Small intestine (tissue), 7 donors: ENCODE results near the gene LAMC3. TPM values are rescaled to one million over a fixed set of nuclear protein-coding genes. Genes with fewer than 3 reads are reported as not detected.

Experiments used
- DNase-seq, 2 donors: peaks; one replicate each; pipeline versions ENCODE4 v3.0.0 to v3.0.0-alpha.2; 2013
- FAIRE-seq: peaks from 2 replicates; lab custom pipeline; 2012; peaks lifted over from hg19 to GRCh38; lab: Jason Lieb, UNC
- H3K27ac ChIP-seq, 3 donors: one replicate each; pipeline ENCODE4 v1.5.1; 2013; ENCODE audit warnings: low read length in 2 of 3, mild to moderate bottlenecking in 2 of 3, control low read depth in 1 of 3, inconsistent platforms in 1 of 3, low read depth in 1 of 3, moderate library complexity in 1 of 3
- H3K27me3 ChIP-seq, 3 donors: one replicate each; pipeline ENCODE4 v1.6.1; 2013; ENCODE audit warnings: low read length in 3 of 3, inconsistent platforms in 1 of 3; ENCODE audit not compliant: control insufficient read depth in 3 of 3, insufficient read depth in 3 of 3
- H3K36me3 ChIP-seq, 3 donors: one replicate each; pipeline ENCODE4 v1.6.1; 2013; ENCODE audit warnings: low read length in 3 of 3, inconsistent platforms in 1 of 3, low read depth in 1 of 3, mild to moderate bottlenecking in 1 of 3, moderate library complexity in 1 of 3; ENCODE audit not compliant: control insufficient read depth in 3 of 3, insufficient read depth in 2 of 3
- H3K4me1 ChIP-seq, 3 donors: one replicate each; pipeline ENCODE4 v1.6.1; 2013; ENCODE audit warnings: low read length in 2 of 3, inconsistent platforms in 1 of 3, low read depth in 1 of 3, mild to moderate bottlenecking in 1 of 3, moderate library complexity in 1 of 3; ENCODE audit not compliant: control insufficient read depth in 3 of 3, insufficient read depth in 2 of 3
- H3K4me3 ChIP-seq, 3 donors: one replicate each; pipeline ENCODE4 v1.5.1; 2013; ENCODE audit warnings: low read length in 3 of 3, control low read depth in 1 of 3, inconsistent platforms in 1 of 3, low read depth in 1 of 3, mild to moderate bottlenecking in 1 of 3, moderate library complexity in 1 of 3
- H3K9me3 ChIP-seq, 2 donors: one replicate each; pipeline ENCODE4 v1.6.1; 2013; ENCODE audit warnings: low read depth in 1 of 2, low read length in 1 of 2; ENCODE audit not compliant: control insufficient read depth in 2 of 2, insufficient read depth in 1 of 2
- WGBS, 3 donors: extraction: QIAGEN DNeasy Blood & Tissue Kit; methylation state at CpG; one replicate each; pipeline ENCODE4 v1.1.7; 2013; 5-methylcytosine and 5-hydroxymethylcytosine counted together
- polyA plus RNA-seq, 4 donors: library from polyadenylated mRNA; stranded (reverse) in 3 of 4; unstranded in 1 of 4; fragments of 200-250 nt in 3 of 4; fragments of 120-200 nt in 1 of 4; gene quantifications; one replicate each; pipeline versions ENCODE4 v1.2.1 to v1.2.3, GENCODE V29; 2013
- donor health status: healthy with polysubstance abuse.
- donor health status: control.
- donor health status: control.
- donor health status: Bipolar disorder and iron deficiency.
- donor health status: healthy.

LAMC3 gene
- polyA plus RNA-seq, 4 donors: 0.25 to 0.44 TPM; not detected in 2

DNA sequence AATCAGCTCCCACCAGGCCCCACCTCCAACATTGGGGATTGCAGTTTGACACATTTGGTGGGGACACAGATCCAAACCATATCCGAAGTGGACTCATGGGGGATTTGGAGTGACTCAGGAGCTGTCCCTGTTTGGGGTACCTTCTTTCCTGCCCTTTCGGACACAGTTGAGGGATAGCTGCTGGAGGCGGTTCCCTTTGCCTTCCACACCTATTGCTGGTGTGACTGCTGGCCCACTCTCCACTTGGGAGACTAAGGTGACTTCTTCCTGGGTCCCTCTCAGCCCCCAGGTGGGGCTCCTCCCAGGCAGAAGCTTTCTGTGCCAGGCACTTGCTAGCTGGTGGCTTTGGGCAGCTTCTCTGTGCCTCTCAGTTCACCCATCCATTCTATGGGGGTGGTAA is 26.6 kb downstream of the LAMC3 start:
- FAIRE-seq: no peak
- peaks cover 0 to 2% (median 0%) of the 10 kb centered on the region in 3 donors for H3K27me3 ChIP-seq
- 87 to 92% (median 88%) methylated on average over 2 to 3 of the region's 3 CpGs for WGBS, 3 donors
- no peak for DNase-seq
- H3K4me1 ChIP-seq: no peaks in the 10 kb centered on the region
- H3K9me3 ChIP-seq: no peaks in the 10 kb centered on the region
- H3K36me3 ChIP-seq: no peaks in the 10 kb centered on the region
- H3K4me3 ChIP-seq: no peak overlapping the region
- H3K27ac ChIP-seq: no peak overlapping the region

DNA sequence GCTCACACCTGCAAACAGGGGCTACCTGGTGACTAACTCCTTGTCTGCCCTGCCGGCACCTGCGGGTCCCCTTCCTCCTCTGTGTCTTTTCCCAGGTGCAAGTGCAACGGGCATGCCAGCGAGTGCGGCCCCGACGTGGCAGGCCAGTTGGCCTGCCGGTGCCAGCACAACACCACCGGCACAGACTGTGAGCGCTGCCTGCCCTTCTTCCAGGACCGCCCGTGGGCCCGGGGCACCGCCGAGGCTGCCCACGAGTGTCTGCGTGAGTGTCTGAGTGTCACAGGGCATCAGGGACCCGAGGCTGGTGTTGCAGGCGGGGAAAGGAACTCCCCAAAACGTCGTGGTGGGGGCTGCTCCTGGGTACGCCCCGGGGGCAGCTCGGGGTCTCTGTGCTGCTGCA is 27.1 kb downstream of the LAMC3 start:
- no peak overlapping the region for H3K27ac ChIP-seq
- no peak overlapping the region for H3K4me3 ChIP-seq
- no peaks in the 10 kb centered on the region for H3K4me1 ChIP-seq
- FAIRE-seq (no peak), DNase-seq (no peak)
- no peaks in the 10 kb centered on the region for H3K27me3 ChIP-seq
- no peaks in the 10 kb centered on the region for H3K9me3 ChIP-seq
- WGBS, 3 donors: 80 to 84% (median 83%) methylated on average over 21 to 24 of the region's 24 CpGs
- H3K36me3 ChIP-seq: no peaks in the 10 kb centered on the region

DNA sequence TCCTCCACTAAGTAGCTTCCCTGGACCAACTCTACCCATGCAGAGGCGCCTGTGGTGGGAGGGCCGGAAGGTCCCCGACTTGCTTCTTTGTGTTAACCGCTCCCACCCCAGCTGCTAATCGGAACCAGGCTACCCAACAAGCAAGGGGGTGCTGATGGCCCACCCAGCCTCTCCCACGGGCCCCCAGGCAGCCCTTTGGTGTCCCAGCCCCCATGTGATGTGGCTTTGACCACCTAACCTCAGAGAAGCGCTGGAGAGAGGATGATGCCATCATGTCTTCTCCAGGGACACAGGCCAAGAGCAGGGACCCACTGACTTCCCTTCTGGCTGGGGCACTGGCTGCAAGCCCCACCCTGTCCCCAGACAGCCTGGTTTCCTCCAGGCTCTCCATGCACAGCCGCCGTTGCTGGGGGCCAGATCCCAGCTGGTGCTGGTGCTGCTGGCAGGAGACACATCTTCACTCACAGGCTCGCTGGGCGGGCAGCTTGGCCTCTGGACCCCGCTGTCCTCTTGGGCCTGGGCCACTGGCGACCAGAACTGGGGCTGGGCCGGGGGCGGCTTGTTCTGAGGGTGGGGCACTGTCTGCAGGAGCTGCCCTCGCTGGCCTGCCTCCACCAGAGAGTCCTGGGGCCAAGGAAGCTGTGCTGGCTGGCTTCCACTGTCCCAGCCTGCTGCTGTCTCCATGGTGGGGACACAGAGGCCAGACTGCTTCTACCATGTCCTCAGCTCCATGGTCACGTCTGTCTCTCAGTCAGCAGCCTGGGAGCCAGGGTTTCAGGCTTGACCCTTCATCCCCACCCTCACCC is 27.8 kb downstream of the LAMC3 start:
- WGBS, 3 donors: 58 to 61% (median 59%) methylated on average over 16 to 17 of the region's 17 CpGs
- FAIRE-seq: no peak
- no peak for DNase-seq
- Histone ChIP-seq H3K27ac (no peak overlapping the region), H3K27me3 (no peaks in the 10 kb centered on the region), H3K4me3 (no peak overlapping the region), H3K9me3 (no peaks in the 10 kb centered on the region), H3K36me3 (no peaks in the 10 kb centered on the region), H3K4me1 (no peaks in the 10 kb centered on the region)

DNA sequence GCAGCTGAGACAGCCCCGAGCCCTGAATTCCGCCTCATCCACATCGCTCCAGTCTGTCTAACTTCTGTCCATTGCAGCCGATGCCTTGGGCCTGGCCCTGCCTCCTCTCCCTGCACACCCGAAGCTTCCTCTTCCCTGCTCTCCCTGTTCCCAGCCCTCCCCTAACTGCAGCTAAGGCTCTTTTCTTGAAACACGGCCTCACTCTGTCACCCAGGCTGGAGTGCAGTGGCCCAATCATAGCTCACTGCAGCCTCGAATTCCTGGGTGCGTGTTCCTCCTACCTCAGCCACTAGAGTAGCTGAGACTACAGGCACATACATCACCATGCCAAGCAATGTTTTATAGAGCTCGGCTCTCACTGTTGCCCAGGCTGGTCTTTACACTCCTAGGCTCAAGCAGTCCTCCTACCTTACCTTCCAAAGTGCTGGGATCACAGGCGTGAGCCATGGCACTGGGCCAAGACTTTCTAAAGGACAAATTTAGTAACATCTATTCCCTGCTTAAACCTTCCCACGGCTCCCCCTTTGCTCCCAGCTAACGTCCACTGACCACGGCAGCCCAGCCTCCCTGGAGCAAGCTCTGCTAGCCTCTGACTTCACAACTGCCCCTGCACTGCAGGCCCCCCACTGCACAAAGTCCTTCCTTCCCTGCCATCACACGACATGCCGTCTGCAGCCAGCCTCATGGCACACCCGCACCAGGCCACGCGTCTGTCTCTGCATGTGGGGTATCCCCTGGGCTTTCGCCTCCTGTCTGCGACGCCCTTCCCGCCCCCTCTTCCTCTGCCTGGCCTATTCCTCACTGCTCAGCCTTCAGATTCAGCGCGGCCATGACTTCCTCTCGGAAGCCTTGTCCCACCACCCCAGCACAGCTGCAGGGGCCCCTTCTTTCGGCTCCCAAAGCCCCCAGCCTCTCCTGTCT is 28.6 kb downstream of the LAMC3 start:
- WGBS, 3 donors: 52 to 61% (median 56%) methylated on average over 25 to 26 of the region's 26 CpGs
- no peak for DNase-seq
- FAIRE-seq: no peak

DNA sequence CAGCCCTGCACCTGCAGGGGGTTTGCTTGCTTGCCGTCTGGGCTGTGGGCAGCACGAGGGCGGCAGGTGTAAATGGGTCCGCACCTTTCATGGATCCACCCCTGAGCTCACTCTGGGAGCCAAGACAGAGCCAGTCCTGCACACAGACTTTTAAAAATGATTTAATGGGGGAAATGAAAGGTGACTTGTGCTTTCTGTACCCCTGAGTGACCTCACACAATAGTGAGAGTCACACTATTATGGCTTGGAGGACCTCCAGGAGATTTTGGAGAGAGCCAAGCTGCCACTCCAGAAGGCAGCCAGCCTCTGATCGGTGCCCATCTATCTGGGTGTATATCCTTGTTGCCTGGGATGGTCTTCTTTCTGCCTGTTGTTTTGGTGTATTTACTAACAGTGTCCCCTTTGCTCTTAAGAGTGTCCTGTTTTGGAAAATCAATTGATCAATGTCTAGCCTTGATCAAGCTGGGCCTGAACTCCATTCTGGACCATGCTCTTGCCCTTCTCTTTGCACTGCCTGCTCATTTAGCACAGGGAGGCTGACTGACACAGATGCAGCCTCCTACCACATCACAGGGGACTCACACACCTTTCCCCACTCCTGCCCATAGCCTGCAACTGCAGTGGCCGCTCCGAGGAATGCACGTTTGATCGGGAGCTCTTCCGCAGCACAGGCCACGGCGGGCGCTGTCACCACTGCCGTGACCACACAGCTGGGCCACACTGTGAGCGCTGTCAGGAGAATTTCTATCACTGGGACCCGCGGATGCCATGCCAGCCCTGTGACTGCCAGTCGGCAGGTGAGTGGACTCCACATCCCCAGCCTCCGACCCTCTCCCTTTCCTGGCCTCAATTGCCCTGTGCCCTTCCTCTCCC is 29.5 kb downstream of the LAMC3 start:
- no peak for FAIRE-seq

More for the DNA sequence above, 28.6 kb downstream of the LAMC3 start:
- H3K4me1 ChIP-seq: no peaks in the 10 kb centered on the region
- no peak overlapping the region for H3K4me3 ChIP-seq
- no peak overlapping the region for H3K27ac ChIP-seq
- H3K27me3 ChIP-seq: no peaks in the 10 kb centered on the region
- H3K36me3 ChIP-seq: no peaks in the 10 kb centered on the region
- no peaks in the 10 kb centered on the region for H3K9me3 ChIP-seq

DNA sequence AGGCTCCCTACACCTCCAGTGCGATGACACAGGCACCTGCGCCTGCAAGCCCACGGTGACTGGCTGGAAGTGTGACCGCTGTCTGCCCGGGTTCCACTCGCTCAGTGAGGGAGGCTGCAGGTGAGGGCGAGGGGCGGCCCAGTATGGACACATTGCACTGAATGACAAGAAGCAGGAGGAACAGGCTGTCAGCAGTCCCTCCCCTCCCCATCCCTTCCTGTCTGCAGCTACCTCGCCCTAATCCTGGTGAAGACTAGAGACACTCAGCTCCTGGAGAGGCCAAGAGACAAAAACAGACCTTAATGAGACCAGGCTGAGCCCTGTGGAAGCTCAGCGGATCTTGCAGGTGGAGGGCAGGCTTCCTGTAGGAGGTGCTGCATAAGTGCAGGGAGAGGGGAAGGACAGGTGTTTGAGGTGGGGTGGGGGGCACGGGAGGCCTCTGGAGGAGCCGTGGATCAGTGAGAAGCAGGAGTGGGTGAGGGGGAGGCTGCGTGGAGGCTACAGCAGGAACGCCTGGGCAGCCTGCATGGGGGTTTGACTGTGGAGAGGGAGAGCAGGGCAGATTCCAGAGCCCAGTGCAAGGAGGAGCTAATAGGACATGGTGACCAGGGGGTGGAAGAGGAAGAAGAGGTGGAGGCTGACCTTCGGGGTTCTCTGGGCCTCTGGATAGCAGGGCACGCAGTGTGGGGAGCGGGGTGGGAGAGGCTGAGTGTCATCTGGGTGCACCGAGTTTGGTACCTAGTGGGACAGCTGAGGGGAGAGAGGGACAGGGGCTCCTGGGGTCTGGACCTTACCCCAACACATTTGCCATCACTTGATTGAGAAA is 30.4 kb downstream of the LAMC3 start:
- H3K27me3 ChIP-seq: no peaks in the 10 kb centered on the region
- no peak overlapping the region for H3K4me3 ChIP-seq
- WGBS, 3 donors: 69 to 83% (median 70%) methylated on average over 18 of the region's 18 CpGs
- H3K9me3 ChIP-seq: no peaks in the 10 kb centered on the region
- DNase-seq (no peak), FAIRE-seq (no peak)
- H3K36me3 ChIP-seq: no peaks in the 10 kb centered on the region
- no peak overlapping the region for H3K27ac ChIP-seq
- no peaks in the 10 kb centered on the region for H3K4me1 ChIP-seq

More for the DNA sequence above, 29.5 kb downstream of the LAMC3 start:
- H3K36me3 ChIP-seq: no peaks in the 10 kb centered on the region
- DNase-seq: no peak
- H3K4me3 ChIP-seq: no peak overlapping the region
- no peaks in the 10 kb centered on the region for H3K4me1 ChIP-seq
- 85 to 89% (median 86%) methylated on average over 16 to 19 of the region's 19 CpGs for WGBS, 3 donors
- no peak overlapping the region for H3K27ac ChIP-seq
- no peaks in the 10 kb centered on the region for H3K27me3 ChIP-seq
- H3K9me3 ChIP-seq: no peaks in the 10 kb centered on the region

DNA sequence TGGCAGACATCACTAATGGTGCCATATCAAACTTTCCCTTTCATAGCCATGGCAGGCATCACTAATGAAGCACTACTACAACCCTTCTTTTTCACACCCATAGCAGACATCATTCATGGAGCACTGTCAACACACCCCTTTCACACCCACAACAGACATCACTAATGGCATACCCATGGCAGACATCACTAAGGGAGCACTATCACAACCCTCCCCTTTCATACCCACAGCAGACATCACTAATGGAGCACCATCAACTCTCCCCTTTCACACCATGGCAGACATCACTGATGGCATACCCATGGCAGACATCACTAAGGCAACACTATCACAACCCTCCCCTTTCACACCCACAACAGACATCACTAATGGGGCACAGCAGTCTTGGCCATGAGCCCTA is 33.7 kb downstream of the LAMC3 start:
- Histone ChIP-seq H3K27me3 (no peaks in the 10 kb centered on the region), H3K4me1 (no peaks in the 10 kb centered on the region), H3K27ac (no peak overlapping the region), H3K9me3 (no peaks in the 10 kb centered on the region), H3K36me3 (no peaks in the 10 kb centered on the region), H3K4me3 (no peak overlapping the region)
- no peak for FAIRE-seq
- DNase-seq: no peak
